Measurements from ENCODE around the gene RABEPK. TPM values are rescaled to one million over a fixed set of nuclear protein-coding genes. Genes with fewer than 3 reads are reported as not detected.

The RABEPK gene
- total and polyA plus RNA-seq, 8 donors = 13.9 to 28.4 (median 24.0) TPM

DNA sequence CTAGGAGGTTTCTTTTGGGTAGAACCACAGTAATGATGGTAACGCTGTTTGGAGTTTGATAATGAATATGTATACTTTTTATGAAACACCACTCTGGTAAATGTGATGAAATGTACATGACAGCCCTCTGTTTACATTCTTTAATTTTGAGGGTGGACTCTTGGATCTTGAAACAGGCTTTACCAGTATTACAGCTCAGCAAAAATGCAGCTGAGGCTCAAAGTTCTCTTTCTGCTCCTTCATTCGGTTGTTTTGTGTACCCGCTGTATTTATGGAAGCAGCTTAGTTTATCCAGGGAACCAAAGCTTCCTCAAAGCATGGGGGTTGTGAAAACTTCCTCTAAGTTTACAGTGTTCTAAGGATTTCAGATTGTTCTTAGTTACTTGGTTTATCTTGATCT lies 72.4 kb downstream of the RABEPK start:
- Histone ChIP-seq H3K4me1 (peaks cover 21 to 31% of the 10 kb centered on the region in 2 donors), H3K27ac (peak overlapping the region; percentile 49 to 70), H3K36me3 (peaks cover 0 to 12% of the 10 kb centered on the region in 2 donors), H3K27me3 (no peaks in the 10 kb centered on the region), H3K9me3 (no peaks in the 10 kb centered on the region), H3K4me3 (no peak overlapping the region)
- ATAC-seq = peak; percentile 72
- intact Hi-C loops (cut with DNase I) = no loop called here
- DNase-seq = peak in 1 of 4 donors; percentile 50
- no peak for TF ChIP-seq CTCF (IDR thresholded peaks at IDR 0.05)

DNA sequence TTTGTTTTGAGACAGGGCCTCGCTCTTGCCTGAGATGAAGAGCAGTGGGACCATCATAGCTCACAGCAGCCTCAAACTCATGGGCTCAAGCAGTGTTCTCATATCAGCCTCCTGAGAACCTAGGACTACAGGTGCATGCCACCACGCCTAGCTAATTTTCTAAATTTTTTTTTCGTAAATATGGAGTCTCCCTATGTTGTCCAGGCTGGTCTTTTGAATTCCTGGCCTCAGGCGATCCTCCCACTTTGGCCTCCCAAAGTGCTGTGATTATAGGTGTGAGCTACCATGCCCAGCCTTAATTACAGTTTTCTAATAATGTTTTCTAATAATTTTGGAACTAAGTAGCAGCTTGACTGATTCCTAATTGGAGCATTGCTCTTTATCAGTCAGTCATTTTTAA lies 76.4 kb downstream of the RABEPK start:
- H3K4me1 ChIP-seq = peaks cover 20 to 26% of the 10 kb centered on the region in 2 donors
- no peak for TF ChIP-seq CTCF (IDR thresholded peaks at IDR 0.05)
- intact Hi-C loops (cut with DNase I) = no loop called here
- peaks cover 0 to 6% of the 10 kb centered on the region in 2 donors for H3K36me3 ChIP-seq
- no peaks in the 10 kb centered on the region for H3K27me3 ChIP-seq
- no peaks in the 10 kb centered on the region for H3K9me3 ChIP-seq
- DNase-seq (no peak), ATAC-seq (no peak)
- H3K4me3 ChIP-seq = no peak overlapping the region
- H3K27ac ChIP-seq = no peak overlapping the region

GRCh38 chr9:125277411-125277810 lies 77.1 kb downstream of the RABEPK start:
- intact Hi-C loops (cut with DNase I) = no loop called here
- peaks cover 13 to 19% of the 10 kb centered on the region in 2 donors for H3K4me1 ChIP-seq
- no peak for TF ChIP-seq CTCF (IDR thresholded peaks at IDR 0.05)
- no peak for ATAC-seq
- no peak for DNase-seq
- peaks cover 0 to 6% of the 10 kb centered on the region in 2 donors for H3K36me3 ChIP-seq
- no peaks in the 10 kb centered on the region for H3K27me3 ChIP-seq
- no peaks in the 10 kb centered on the region for H3K9me3 ChIP-seq
- H3K27ac ChIP-seq = no peak overlapping the region
- H3K4me3 ChIP-seq = no peak overlapping the region

- peaks cover 4 to 5% of the 10 kb centered on the region in 2 donors for H3K4me1 ChIP-seq
- H3K9me3 ChIP-seq = no peaks in the 10 kb centered on the region
- TF ChIP-seq CTCF (IDR thresholded peaks at IDR 0.05) = no peak
- DNase-seq (no peak), ATAC-seq (no peak)
- H3K27ac ChIP-seq = no peak overlapping the region
- intact Hi-C loops (cut with DNase I) = no loop called here
- no peaks in the 10 kb centered on the region for H3K27me3 ChIP-seq
- H3K36me3 ChIP-seq = peaks cover 0 to 6% of the 10 kb centered on the region in 2 donors
- H3K4me3 ChIP-seq = no peak overlapping the region
These were observed 80.6 kb downstream of the RABEPK start for GRCh38 chr9:125280945-125281344.

Other genes starting within 250 kb of the RABEPK start
- gene SCAI, start 57.0 kb upstream of the RABEPK start, total RNA-seq = 10 to 100 TPM; 12.7 to 22.7 TPM
- 10 to 100 TPM; 12.8 to 18.0 (median 15.7) TPM for gene SCAI, start 57.0 kb upstream of the RABEPK start, polyA plus RNA-seq (ENCODE audit: insufficient read length in 6 of 6)
- gene PPP6C, start 10.7 kb upstream of the RABEPK start, total RNA-seq = 10 to 100 TPM; 43.9 to 47.2 TPM
- gene PPP6C, start 10.7 kb upstream of the RABEPK start, polyA plus RNA-seq (ENCODE audit: insufficient read length in 6 of 6) = 10 to 100 TPM; 39.9 to 50.5 (median 46.1) TPM
- 100 to 1,000 TPM; 340 to 479 TPM for gene HSPA5, start 40.8 kb downstream of the RABEPK start, total RNA-seq
- 100 to 1,000 TPM; 270 to 353 (median 324) TPM for gene HSPA5, start 40.8 kb downstream of the RABEPK start, polyA plus RNA-seq (ENCODE audit: insufficient read length in 6 of 6)
- 10 to 100 TPM; 55.1 to 63.5 TPM for gene GAPVD1, start 61.3 kb downstream of the RABEPK start, total RNA-seq
- 10 to 100 TPM; 39.1 to 45.0 (median 42.8) TPM for gene GAPVD1, start 61.3 kb downstream of the RABEPK start, polyA plus RNA-seq (ENCODE audit: insufficient read length in 6 of 6)

All from left lung (tissue), 10 donors.